NCI-H2196 (cell line): ENCODE results near the gene DTNBP1.

Experiments used
- DNase-seq: peaks from one replicate; lab custom pipeline; 2025; ENCODE audit not compliant: unreplicated experiment; lab: John Stamatoyannopoulos, UW

DTNBP1 gene

GRCh38 chr6:15626878-15627674 lies 35.8 kb downstream of the DTNBP1 start:
- no peak for DNase-seq

- no peak for DNase-seq
Measured at GRCh38 chr6:15626160-15626559, 36.7 kb downstream of the DTNBP1 start.

DNA sequence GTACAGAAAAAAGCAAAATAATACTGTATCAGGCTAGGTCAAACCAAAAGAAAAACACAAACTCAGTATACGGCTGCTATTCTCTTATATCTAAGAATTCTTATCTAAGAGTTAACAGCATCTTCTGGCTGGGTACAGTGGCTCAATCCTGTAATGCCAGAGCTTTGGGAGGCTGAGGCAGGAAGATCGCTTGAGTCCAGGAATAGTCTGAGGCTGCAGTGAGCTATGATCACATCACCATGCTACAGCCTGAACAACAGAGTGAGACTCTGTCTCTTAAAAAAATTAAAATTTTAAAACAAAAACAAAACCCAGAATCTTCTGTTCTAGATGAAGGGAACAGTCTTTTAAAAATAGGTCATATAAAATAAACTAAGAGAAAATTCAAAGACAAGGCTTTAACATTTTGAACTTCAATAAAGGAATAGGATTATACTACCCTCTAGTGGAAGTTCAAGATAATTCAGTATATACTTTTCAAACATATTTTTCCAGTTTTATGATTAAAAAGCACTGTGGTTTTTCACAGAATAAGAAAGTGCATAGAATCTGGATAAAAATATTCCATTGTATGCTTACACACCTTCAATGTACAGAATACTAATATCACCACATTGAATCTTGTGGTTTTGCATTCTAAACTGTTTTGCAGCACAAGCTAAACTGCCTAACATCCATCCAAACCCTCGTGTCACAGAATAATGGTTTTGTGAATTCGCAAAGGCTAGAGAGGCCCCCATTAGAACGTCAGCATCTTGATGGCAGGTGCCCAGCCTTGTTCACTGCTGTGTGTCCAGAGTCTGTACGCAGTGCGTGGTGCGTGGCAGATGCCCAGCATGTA lies 39.3 kb downstream of the DTNBP1 start:
- peak; percentile 16 for DNase-seq

- DNase-seq = no peak
Measured at GRCh38 chr6:15622045-15622740, 40.6 kb downstream of the DTNBP1 start.

DNA sequence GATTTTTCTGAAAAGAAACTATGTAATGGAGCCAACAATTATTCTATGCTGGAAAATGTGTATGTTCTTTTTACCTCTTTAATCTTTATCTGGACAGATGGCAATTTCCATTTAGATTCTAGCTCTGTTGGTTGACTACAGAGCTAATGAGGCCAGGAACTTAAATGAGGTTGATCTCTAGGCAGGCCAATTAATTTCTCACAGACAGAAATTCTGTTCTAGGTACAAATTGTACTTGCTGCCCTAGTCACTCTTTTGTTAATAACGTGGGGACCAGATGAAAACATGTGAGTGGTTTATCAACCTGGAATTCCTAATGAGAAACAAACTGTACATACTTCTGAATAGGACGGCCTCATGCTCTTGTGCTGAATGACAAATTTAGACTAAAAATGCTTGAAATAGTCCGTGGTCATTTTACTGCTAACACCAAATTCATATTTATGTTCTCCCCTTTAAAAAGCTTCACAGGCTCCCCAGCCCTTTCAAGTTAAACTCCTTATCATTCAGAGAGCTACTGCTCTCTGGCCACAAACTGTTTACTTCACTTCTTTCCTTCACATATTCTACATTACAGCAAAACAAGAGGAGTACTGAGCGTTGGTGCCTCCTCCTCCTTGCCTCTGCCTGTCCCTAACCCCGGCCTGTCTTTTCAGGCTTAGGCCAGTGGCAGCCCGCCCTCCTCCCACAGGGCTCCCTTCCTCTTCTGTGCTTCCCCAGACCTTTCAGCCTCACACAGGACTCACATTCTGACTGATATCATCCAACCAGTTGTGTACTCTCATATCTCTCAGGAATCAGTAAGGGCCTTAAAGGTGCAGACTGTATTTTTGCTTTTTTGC lies 41.4 kb downstream of the DTNBP1 start:
- DNase-seq = no peak

- peak; percentile 6 for DNase-seq
Measured at GRCh38 chr6:15620611-15621010, 42.2 kb downstream of the DTNBP1 start.

DNA sequence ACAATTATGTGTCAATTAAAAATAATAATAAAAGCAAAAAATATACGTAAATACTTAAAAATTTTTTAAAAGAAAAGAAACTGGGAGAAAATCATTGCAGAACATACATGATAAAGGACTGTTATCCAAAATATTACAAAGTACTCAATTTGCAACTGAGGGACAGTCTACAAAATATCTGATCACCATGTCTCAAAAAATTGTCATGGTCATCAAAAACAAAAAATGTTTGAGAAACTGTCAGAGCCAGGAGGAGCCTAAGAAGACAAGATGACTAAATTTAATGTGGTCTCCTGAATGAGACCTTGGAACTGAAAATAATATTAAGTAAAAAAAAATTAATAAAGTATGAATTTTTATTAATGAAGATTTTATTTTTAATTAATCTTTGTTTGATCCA lies 43.5 kb downstream of the DTNBP1 start:
- no peak for DNase-seq

GRCh38 chr6:15618685-15619084 lies 44.1 kb downstream of the DTNBP1 start:
- no peak for DNase-seq

DNA sequence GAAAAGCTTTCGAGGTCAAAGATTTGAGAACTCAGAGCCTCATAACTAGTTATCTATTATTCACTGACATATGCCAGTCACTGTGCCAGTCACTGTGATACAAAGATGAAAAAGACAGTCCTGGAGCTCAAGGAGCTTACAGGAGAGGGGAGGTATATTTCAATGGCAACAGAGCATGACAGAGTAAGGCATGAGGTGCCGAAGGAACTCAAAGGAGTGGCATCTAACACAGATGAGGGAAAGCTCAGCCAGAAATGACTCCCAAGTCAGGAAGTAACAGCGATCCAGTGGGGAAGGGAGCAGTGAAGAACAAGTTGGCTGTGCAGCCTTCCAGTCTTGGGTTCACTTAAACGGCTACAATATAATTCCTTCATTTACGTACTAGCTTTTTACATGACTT lies 46.6 kb downstream of the DTNBP1 start:
- DNase-seq = peak; percentile 22

- DNase-seq = peak; percentile 46
Measured at GRCh38 chr6:15615802-15616201, 47.0 kb downstream of the DTNBP1 start.

DNA sequence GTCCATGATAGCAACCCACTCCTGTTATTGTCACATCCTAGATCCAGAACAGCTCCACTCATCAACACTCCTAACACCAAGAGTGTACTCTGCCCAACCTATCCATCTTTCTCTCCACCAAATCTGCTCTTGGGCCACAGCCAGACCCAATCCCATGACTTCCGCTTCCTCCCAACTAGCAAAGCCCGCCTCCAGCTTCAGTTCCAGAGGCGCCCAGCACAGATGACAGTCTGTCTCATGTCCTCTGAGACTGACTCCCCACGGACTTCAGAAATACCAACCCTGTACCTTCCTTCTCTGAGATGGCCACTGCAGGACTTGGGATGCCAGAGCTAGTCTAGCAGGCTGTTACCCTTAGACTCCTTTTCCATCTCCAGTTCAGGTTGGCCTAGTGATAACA lies 48.6 kb downstream of the DTNBP1 start:
- no peak for DNase-seq

- no peak for DNase-seq
Measured at GRCh38 chr6:15608396-15608795, 54.4 kb downstream of the DTNBP1 start.

DNA sequence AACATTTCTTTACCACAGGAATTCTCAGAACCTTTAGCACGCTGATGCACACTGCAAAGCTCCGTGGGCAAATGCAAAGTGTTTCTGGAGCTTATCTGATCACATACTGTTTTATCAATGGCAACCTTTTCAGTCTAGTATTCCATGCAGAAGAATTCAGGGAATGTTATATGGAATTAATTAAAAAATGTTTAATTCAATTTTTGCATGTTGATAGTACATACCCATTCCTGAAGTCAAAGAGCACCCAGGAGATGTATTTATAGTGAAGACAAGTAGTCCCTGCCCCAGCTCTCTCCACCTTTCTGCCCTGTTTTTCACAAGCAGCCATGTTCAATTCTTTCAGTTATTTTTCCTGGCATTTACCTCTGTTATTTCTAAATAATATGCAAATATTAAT lies 55.2 kb downstream of the DTNBP1 start:
- DNase-seq = no peak

GRCh38 chr6:15606347-15606746 lies 56.5 kb downstream of the DTNBP1 start:
- DNase-seq = no peak

GRCh38 chr6:15604843-15605242 lies 58.0 kb downstream of the DTNBP1 start:
- DNase-seq = no peak

DNA sequence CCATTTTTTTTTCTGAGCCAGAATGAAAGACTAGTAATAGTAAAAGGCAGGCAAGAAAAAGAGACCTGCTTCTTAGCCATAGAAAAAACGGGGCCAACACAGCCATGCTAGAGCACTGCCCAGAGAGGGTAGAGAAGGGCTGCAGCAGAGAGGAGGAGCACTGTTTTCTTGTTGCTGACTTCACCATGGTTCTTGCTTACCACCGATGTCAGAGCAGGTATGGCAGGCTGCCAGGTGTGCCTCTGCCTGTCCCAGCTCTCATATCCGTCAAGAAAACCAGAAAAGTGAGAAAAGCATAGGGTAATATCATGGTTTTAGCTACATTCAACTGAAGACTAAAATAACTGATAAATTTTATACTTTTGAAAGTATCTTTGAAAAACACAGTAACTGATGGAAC lies 60.7 kb downstream of the DTNBP1 start:
- no peak for DNase-seq

DNA sequence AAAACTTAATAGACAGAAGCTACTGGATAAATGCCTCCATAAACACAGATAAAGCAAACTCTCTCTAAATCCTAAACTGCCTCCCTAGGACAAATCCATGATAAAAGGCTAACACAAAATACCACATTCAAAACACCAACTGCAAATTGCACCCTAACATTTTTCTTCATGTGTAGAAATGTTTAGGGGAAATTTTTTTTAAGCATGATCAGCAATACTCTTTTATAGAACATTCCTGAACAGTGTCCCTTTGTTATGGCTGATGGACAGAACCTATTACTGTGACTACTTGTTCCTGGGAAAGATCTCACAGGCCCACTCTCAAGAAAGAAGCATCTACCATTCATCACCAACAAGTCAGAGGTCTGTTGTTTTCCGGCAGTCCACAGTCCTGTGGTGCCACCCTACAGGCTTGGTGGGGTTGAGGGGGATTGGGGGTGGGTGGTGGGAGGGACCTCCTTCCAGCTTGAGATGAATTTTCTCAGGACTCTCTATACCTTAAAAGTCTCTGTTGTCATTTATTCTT lies 64.5 kb downstream of the DTNBP1 start:
- no peak for DNase-seq

GRCh38 chr6:15596186-15596896 lies 66.5 kb downstream of the DTNBP1 start:
- DNase-seq = no peak

DNA sequence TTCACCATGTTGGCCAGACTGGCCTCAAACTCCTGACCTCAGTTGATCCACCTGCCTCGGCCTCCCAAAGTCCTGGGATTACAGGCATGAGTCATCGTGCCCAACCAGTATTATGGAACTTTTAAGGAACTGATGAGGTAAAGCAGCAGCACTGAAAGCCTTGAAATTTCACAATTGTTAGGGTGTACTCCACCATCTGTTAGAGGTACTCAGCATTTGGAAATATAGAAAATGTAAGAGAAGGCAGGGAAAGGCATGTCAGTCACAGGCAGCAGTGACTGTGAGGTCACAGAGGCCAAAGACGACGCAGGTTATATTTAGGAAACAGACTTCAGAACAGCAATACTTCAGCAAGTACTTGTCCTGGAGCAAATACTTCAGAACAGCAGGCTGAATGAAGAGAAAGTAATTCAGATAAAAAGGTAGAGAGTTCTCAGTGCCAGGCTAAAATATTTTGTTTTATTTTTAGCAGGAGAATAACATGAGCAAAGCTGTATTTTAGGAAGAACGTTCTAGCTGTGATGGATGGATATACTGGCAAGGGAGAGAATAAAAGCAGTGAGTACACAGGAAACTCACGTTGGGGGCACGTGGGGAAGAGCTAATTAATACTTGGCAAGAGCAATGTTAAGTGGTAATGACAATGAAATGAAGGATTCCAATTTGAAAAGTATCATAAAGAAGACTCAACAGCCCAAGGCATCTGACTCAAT lies 67.2 kb downstream of the DTNBP1 start:
- no peak for DNase-seq
